ENCODE data around the gene CACNG6. TPM values are rescaled to one million over a fixed set of nuclear protein-coding genes. Genes with fewer than 3 reads are reported as not detected.

CACNG6 gene
- total RNA-seq, 1 donor from 2014 or later, result not detected

GRCh38 chr19:53980539-53981375 is 10.7 kb upstream of the CACNG6 start:
- Histone ChIP-seq H3K9ac (no peak overlapping the region), H3K9me3 (ENCODE audit: low read depth) (no peaks in the 10 kb centered on the region), H4K20me1 (ENCODE audit: low read depth) (peaks cover 15% of the 10 kb centered on the region), H3K79me2 (ENCODE audit: low read depth) (no peaks in the 10 kb centered on the region), H3K36me3 (no peaks in the 10 kb centered on the region), H3K27ac (peak overlapping the region; percentile 27), H3K27me3 (peaks cover 80% of the 10 kb centered on the region), H3K4me2 (peak overlapping the region; percentile 98), H3F3A (ENCODE audit: low read depth) (peaks cover 38% of the 10 kb centered on the region), H2AFZ (replicated peaks) (peak overlapping the region; percentile 67), H3K4me3 (peak overlapping the region; percentile 68), H3K4me1 (peaks cover 5% of the 10 kb centered on the region)
- Mint-ChIP-seq H3K9me3 (peaks cover 4% of the 10 kb centered on the region), H3K27me3 (ENCODE audit: insufficient read depth, low read depth) (peaks cover 20% of the 10 kb centered on the region), H3K4me1 (peaks cover 18% of the 10 kb centered on the region), H3K4me3 (peak overlapping the region; percentile 85), H3K27ac (peak overlapping the region; percentile 89), H3K36me3 (peaks cover 8% of the 10 kb centered on the region)
- no peak for TF ChIP-seq EZH2phosphoT487 (IDR thresholded peaks at IDR 0.05)
- no peak for TF ChIP-seq CTCF (IDR thresholded peaks at IDR 0.05)
- TF ChIP-seq EZH2 (IDR thresholded peaks at IDR 0.05), result no peak
- peak; percentile 78 for DNase-seq (ENCODE audit: low spot score)

- peaks cover 38% of the 10 kb centered on the region for H3F3A ChIP-seq (ENCODE audit: low read depth)
- TF ChIP-seq EZH2 (IDR thresholded peaks at IDR 0.05), result peak; percentile 55
- TF ChIP-seq CTCF (IDR thresholded peaks at IDR 0.05), result no peak
- H3K27me3 ChIP-seq, result peaks cover 87% of the 10 kb centered on the region
- no peak for DNase-seq (ENCODE audit: low spot score)
- H3K27ac ChIP-seq, result no peak overlapping the region
- H3K27ac Mint-ChIP-seq, result no peak overlapping the region
- H3K4me1 ChIP-seq, result peaks cover 5% of the 10 kb centered on the region
- H3K36me3 Mint-ChIP-seq, result peaks cover 5% of the 10 kb centered on the region
- H3K36me3 ChIP-seq, result no peaks in the 10 kb centered on the region
- peaks cover 20% of the 10 kb centered on the region for H3K27me3 Mint-ChIP-seq (ENCODE audit: insufficient read depth, low read depth)
- H3K9me3 ChIP-seq (ENCODE audit: low read depth), result no peaks in the 10 kb centered on the region
- H3K9me3 Mint-ChIP-seq, result peaks cover 4% of the 10 kb centered on the region
- peaks cover 18% of the 10 kb centered on the region for H3K4me1 Mint-ChIP-seq
- H4K20me1 ChIP-seq (ENCODE audit: low read depth), result peaks cover 15% of the 10 kb centered on the region
- peak overlapping the region; percentile 32 for H3K4me3 ChIP-seq
- H2AFZ ChIP-seq (replicated peaks), result no peak overlapping the region
- no peak overlapping the region for H3K9ac ChIP-seq
- H3K4me3 Mint-ChIP-seq, result peak overlapping the region; percentile 85
- H3K79me2 ChIP-seq (ENCODE audit: low read depth), result no peaks in the 10 kb centered on the region
- H3K4me2 ChIP-seq, result peak overlapping the region; percentile 66
These were observed 10.0 kb upstream of the CACNG6 start for GRCh38 chr19:53981376-53981951.

- Histone ChIP-seq H3K79me2 (ENCODE audit: low read depth) (no peaks in the 10 kb centered on the region), H3K9ac (no peak overlapping the region), H3K27ac (no peak overlapping the region), H3K9me3 (ENCODE audit: low read depth) (no peaks in the 10 kb centered on the region), H3K4me3 (peak overlapping the region; percentile 32), H3K4me2 (peak overlapping the region; percentile 66), H2AFZ (replicated peaks) (no peak overlapping the region), H3F3A (ENCODE audit: low read depth) (peaks cover 38% of the 10 kb centered on the region), H3K4me1 (peaks cover 5% of the 10 kb centered on the region), H3K27me3 (peaks cover 91% of the 10 kb centered on the region), H4K20me1 (ENCODE audit: low read depth) (peaks cover 15% of the 10 kb centered on the region), H3K36me3 (no peaks in the 10 kb centered on the region)
- peaks cover 17% of the 10 kb centered on the region for H3K27me3 Mint-ChIP-seq (ENCODE audit: insufficient read depth, low read depth)
- no peak overlapping the region for H3K27ac Mint-ChIP-seq
- H3K4me1 Mint-ChIP-seq, result peaks cover 18% of the 10 kb centered on the region
- no peak overlapping the region for H3K4me3 Mint-ChIP-seq
- DNase-seq (ENCODE audit: low spot score), result peak; percentile 65
- H3K36me3 Mint-ChIP-seq, result peaks cover 5% of the 10 kb centered on the region
- H3K9me3 Mint-ChIP-seq, result peaks cover 4% of the 10 kb centered on the region
- TF ChIP-seq EZH2 (IDR thresholded peaks at IDR 0.05) (peak; percentile 83), EZH2phosphoT487 (IDR thresholded peaks at IDR 0.05) (peak; percentile 78), CTCF (IDR thresholded peaks at IDR 0.05) (no peak)
These were observed 9.4 kb upstream of the CACNG6 start for GRCh38 chr19:53982001-53982451.
